Activated CD8-positive, alpha-beta memory T cell treated with anti-CD3 and anti-CD28 coated beads for 36 hours (primary cell): ENCODE results near the gene CDC42EP2. TPM values are rescaled to one million over a fixed set of nuclear protein-coding genes. Genes with fewer than 3 reads are reported as not detected.

Source experiments
- CTCF ChIA-PET: fragments of 350-600 bp; sonication (Branson Sonifier 250); formaldehyde crosslinking; loops from one replicate; lab custom pipeline; 2021; ENCODE audit warnings: antibody characterized with exemption; lab: Charles Lee
- POLR2A ChIA-PET: fragments of 350-600 bp; sonication (Branson Sonifier 250); formaldehyde crosslinking; loops from one replicate; lab custom pipeline; 2021; ENCODE audit warnings: antibody characterized with exemption; lab: Charles Lee
- total RNA-seq, 2 experiments: library from RNA; stranded (reverse); gene quantifications; one replicate each; pipeline ENCODE4 v1.2.3, GENCODE V29; 2021

Gene CDC42EP2
- total RNA-seq, 2 experiments from 2014 or later, result 0.78 to 0.82 TPM

DNA sequence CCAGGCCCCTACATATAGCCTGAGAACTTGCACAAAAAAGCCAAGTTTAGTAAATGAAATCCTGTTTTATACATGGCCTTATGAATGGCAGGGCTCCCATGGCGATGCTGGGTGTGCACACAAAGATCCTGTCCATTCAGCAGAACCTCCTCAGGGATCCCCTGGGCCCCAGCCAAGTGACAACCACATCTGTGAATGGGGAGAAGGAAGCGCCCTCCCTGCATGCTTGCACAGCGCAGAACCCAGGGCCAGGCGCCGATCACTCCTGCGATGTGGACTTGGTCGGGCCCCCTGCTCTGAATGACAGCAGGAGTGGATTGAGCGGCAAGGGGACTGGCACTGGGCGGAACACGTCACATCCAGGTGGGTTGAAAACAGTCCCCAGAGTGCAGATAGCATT, 4.5 kb upstream of the CDC42EP2 start:
- CTCF ChIA-PET, result interaction anchor here (0.6 to 1.2 kb wide), 4 partner anchors 19 to 84 kb away, joined by 3 to 7 read pairs (median 6); no protein-coding TSS in a partner anchor
- POLR2A ChIA-PET, result no interaction called here

GRCh38 chr11:65310736-65311135, 3.9 kb upstream of the CDC42EP2 start:
- CTCF ChIA-PET, result interaction anchor here (0.6 to 1.2 kb wide), 3 partner anchors 19 to 85 kb away, joined by 6 to 7 read pairs (median 7); no protein-coding TSS in a partner anchor
- POLR2A ChIA-PET, result no interaction called here

GRCh38 chr11:65311170-65311678, 3.4 kb upstream of the CDC42EP2 start:
- CTCF ChIA-PET, result interaction anchor here (1.2 kb wide), 2 partner anchors 18 to 85 kb away, joined by 7 read pairs; no protein-coding TSS in a partner anchor
- POLR2A ChIA-PET, result no interaction called here

DNA sequence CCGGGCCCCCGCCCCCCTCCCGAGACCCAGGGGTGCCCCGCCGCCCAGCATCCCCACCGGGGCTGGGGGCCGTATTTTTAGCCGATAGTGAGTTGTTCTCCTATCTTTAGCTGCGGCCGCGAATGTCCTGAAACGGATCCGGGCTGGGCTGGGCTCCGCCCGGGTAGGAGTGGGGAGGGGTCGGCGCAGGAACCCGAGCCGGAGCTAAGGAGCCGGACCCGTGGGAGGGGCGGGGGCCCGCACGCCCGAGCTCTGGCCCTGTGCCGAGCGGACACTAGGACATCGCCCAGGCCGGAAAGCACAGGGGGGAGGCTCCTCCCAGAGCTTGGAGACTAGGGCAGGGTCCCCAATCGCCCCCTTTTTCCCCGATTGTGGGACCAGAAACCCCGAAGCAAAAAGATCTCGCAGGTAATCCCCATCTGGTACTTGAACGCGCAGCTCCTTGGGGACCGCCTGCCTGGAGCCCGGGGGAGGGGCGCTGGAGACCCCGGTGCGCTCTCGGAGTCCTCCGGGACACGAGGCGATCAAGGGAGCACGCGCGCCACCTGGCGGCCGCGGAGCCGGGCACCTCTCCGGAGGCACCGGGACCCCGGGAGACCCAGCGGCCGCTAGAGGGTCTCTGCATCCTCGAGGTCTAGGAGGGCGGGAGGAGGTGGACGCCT, 669 bp downstream of the CDC42EP2 start:
- ChIA-PET CTCF (interaction anchor here (0.7 to 7.1 kb wide), 38 partner anchors 9 to 491 kb away, joined by 3 to 104 read pairs (median 4); partner anchors contain the start of genes CAPN1, DPF2 and POLA2), POLR2A (interaction anchor here (0.6 to 2.3 kb wide), 6 partner anchors 14 to 182 kb away, joined by 4 to 12 read pairs (median 4); partner anchors contain the start of gene POLA2)

DNA sequence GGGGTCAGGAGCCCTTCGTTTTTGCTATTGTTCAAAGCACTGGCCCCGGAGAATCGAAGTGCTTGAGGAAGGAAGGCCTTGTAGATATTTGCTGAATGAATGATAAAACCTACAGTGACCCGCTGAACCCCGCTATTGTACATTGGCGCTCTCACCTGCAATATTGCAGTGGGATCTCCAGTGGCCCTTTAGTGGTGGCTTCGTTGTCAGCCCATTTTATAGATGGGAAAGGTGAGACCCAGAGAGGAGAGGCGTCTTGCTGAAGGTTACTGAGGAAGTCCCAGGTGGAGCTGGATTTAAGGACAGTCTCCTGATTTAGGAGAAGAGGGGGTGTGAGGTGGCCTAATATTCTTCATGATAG, 1.2 kb downstream of the CDC42EP2 start:
- CTCF ChIA-PET, result interaction anchor here (0.7 to 7.1 kb wide), 36 partner anchors 9 to 492 kb away, joined by 3 to 104 read pairs (median 4); partner anchors contain the start of genes DPF2 and POLA2
- POLR2A ChIA-PET, result interaction anchor here (1.1 to 2.3 kb wide), 4 partner anchors 14 to 181 kb away, joined by 4 to 12 read pairs (median 4); partner anchors contain the start of gene POLA2

DNA sequence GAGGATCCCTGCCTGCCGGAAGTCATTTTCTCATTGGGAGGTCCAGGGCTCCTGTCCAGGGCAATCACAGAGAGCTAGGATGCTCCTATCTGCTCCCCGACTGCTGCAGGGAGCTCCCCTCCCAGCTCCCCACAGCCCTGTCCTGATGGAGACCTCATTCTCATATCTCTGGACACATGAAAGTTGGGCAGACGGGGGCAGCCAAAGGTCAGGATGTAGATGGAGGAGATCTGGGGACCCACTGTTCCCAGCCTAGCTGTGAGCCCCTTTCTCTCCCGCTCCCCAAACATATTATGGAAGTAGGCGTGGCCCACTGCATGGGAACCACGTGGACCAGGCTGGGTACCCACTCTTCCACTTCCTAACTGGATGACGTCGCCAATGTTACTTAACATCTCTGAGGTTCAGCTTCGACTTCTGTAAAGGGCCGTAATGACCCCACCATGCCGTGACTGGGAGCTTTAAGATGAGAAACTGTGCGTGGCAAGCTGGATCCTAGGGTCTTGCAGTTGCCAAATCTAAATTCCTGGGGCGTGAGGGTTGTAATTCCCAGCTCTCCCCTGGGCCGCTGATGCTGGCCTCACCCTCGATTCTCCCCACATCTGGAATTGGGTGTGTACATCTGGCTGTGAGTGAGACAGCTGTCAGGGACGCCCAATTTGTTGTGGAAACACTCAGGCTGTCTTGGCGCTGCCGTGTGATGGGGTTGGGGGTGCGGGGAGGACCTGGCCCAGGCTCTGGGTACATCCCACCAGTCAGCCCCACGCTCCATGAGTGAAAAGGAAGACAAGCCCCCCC, 1.8 kb downstream of the CDC42EP2 start:
- CTCF ChIA-PET, result interaction anchor here (0.7 to 7.1 kb wide), 23 partner anchors 9 to 206 kb away, joined by 3 to 104 read pairs (median 5); partner anchors contain the start of gene DPF2
- POLR2A ChIA-PET, result interaction anchor here (1.5 to 2.3 kb wide), 2 partner anchors 17 to 54 kb away, joined by 5 to 12 read pairs; partner anchors contain the start of gene POLA2

- ChIA-PET CTCF (interaction anchor here (0.8 to 7.1 kb wide), 8 partner anchors 8 to 206 kb away, joined by 3 to 104 read pairs (median 12); partner anchors contain the start of gene DPF2), POLR2A (no interaction called here)
Measured at GRCh38 chr11:65317025-65317786, 2.5 kb downstream of the CDC42EP2 start.

- ChIA-PET POLR2A (interaction anchor here (0.6 kb wide), 1 partner anchor 1136 kb away, joined by 3 read pairs; no protein-coding TSS in a partner anchor), CTCF (interaction anchor here (0.6 to 7.1 kb wide), 3 partner anchors 11 to 150 kb away, joined by 3 to 104 read pairs (median 3); partner anchors contain the start of gene DPF2)
Measured at GRCh38 chr11:65320386-65321075, 5.9 kb downstream of the CDC42EP2 start.

- ChIA-PET CTCF (interaction anchor here (0.6 to 7.1 kb wide), 2 partner anchors 11 to 47 kb away, joined by 3 to 104 read pairs; partner anchors contain the start of gene DPF2), POLR2A (interaction anchor here (0.6 kb wide), 1 partner anchor 1136 kb away, joined by 3 read pairs; no protein-coding TSS in a partner anchor)
Measured at GRCh38 chr11:65321076-65321475, 6.4 kb downstream of the CDC42EP2 start.

GRCh38 chr11:65321828-65322485, 7.3 kb downstream of the CDC42EP2 start:
- ChIA-PET POLR2A (no interaction called here), CTCF (no interaction called here)

DNA sequence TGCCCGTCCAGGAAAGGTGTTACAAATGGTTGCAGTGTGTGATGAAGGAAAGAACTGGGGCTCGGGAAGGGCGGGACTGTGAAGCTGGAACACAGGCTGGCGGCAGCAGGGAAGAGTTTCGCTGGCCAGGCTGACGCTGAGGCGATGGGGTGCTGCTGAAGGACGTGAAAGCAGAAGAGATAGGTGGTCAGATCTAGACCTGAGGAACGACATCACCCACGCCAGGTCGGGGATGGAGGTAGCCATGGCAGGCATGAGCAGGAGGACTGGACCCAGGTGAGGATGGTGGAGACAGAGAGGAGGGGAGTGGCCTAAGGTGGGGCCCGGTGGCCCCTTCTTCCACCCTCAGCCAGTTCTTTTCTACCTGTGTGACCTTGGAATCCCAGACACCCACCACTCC, 9.1 kb downstream of the CDC42EP2 start:
- CTCF ChIA-PET, result interaction anchor here (1.1 to 4.1 kb wide), 2 partner anchors 8 to 9 kb away, joined by 3 to 23 read pairs; partner anchors contain the start of genes CDC42EP2 and DPF2
- POLR2A ChIA-PET, result no interaction called here

DNA sequence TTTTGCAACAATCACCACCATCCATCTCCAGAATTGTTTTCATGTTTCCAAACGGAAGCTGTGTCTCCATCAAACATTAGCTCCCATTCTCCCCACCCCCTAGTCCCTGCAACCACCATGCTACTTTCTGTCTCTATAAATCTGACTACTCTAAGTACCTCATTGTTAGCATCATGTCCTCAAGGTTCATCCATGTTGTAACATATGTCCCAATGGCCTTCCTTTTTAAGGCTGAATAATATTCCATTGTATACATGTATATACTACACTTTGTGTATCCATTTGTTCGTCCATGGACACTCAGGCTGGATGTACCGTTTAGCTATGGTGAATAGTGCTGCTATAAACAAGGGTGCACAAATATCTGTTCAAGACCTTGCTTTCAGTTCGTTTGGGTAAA, 10.8 kb downstream of the CDC42EP2 start:
- POLR2A ChIA-PET, result no interaction called here
- CTCF ChIA-PET, result interaction anchor here (1.4 to 4.1 kb wide), 2 partner anchors 10 to 100 kb away, joined by 5 to 23 read pairs; partner anchors contain the start of gene CDC42EP2

- POLR2A ChIA-PET, result no interaction called here
- CTCF ChIA-PET, result interaction anchor here (4.1 kb wide), 1 partner anchor 12 kb away, joined by 23 read pairs; the partner anchor contains the start of gene CDC42EP2
Measured at GRCh38 chr11:65327021-65327420, 12.4 kb downstream of the CDC42EP2 start.

- ChIA-PET CTCF (interaction anchor here (0.7 to 8.6 kb wide), 22 partner anchors 9 to 211 kb away, joined by 3 to 104 read pairs (median 4); partner anchors contain the start of genes CDC42EP2 and TIGD3), POLR2A (interaction anchor here (0.7 to 1.4 kb wide), 4 partner anchors 14 to 503 kb away, joined by 3 to 6 read pairs (median 4); partner anchors contain the start of genes CDC42EP2 and ZNRD2)
Measured at GRCh38 chr11:65329478-65329877, 14.8 kb downstream of the CDC42EP2 start.

- ChIA-PET CTCF (interaction anchor here (0.7 to 8.6 kb wide), 25 partner anchors 9 to 529 kb away, joined by 3 to 104 read pairs (median 3); partner anchors contain the start of genes CDC42EP2 and TIGD3), POLR2A (interaction anchor here (0.7 to 1.4 kb wide), 4 partner anchors 15 to 503 kb away, joined by 3 to 6 read pairs (median 4); partner anchors contain the start of genes CDC42EP2 and ZNRD2)
Measured at GRCh38 chr11:65329944-65330403, 15.3 kb downstream of the CDC42EP2 start.

DNA sequence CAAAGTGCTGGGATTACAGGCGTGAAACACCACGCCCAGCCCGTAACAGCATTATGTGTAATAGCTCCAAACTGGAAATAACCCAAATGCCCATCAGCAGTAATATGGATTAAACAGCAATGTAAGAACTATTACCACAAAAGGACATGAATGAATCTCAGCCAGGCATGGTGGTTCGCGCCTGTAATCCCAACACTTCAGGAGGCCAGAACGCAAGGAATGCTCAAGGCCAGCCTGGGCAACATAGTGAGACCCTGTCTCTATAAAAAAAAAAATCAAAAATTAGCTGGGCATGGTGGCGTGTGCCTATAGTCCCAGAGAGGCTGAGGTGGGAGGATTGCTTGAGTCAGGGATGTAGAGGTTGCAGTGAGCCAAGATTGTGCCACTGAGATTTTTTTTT, 15.9 kb downstream of the CDC42EP2 start:
- CTCF ChIA-PET, result interaction anchor here (0.7 to 8.6 kb wide), 22 partner anchors 8 to 564 kb away, joined by 3 to 104 read pairs (median 4); partner anchors contain the start of gene CDC42EP2
- POLR2A ChIA-PET, result interaction anchor here (1.3 to 1.4 kb wide), 2 partner anchors 15 to 68 kb away, joined by 4 to 6 read pairs; partner anchors contain the start of gene CDC42EP2
